Measurements from ENCODE around the gene PGBD2. TPM values are rescaled to one million over a fixed set of nuclear protein-coding genes. Genes with fewer than 3 reads are reported as not detected.
A peak's percentile ranks its signal among the peaks of the same experiment; 100 is the strongest.
"Not testable (repeated sequence)": the region's sequence is repeated elsewhere in the genome, so short reads cannot be mapped to it uniquely, and the experiment has no call there.

The PGBD2 gene
- 8.0 and 8.6 TPM in 2 replicates for total RNA-seq (2014; rRNA removed; shearing (Covaris generic))

GRCh38 chr1:248906009-248906752 is at the start of gene PGBD2:
PGBD2 (plus strand) TSS chr1:248906235; CDS start chr1:248913863, 7,628 bp downstream.
- DNase-seq (ENCODE audit: low spot score), result peak; percentile 86

DNA sequence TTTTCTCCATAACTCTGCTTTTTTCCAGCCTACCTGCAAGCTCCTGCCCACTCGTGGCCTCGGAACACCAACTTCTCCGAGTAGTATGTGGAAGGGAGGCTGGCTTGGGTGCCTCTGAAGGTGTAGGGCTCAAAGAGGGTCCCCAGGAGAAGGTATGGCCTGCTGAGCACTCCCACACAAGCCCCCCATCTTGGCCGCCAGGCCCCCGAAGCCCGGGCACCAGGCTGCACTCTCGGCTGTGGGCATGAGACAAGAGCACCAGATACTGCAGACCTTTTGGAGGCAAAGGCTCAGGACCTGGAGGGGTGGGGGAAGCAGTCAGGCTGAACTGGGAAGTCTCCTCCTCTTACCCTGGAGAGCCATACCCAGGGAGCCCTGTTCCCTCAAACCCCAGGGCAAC is 48.8 kb upstream of the PGBD2 start:
- no peak for DNase-seq (ENCODE audit: low spot score)

GRCh38 chr1:248857749-248858095 is 48.3 kb upstream of the PGBD2 start:
- no peak for DNase-seq (ENCODE audit: low spot score)

DNA sequence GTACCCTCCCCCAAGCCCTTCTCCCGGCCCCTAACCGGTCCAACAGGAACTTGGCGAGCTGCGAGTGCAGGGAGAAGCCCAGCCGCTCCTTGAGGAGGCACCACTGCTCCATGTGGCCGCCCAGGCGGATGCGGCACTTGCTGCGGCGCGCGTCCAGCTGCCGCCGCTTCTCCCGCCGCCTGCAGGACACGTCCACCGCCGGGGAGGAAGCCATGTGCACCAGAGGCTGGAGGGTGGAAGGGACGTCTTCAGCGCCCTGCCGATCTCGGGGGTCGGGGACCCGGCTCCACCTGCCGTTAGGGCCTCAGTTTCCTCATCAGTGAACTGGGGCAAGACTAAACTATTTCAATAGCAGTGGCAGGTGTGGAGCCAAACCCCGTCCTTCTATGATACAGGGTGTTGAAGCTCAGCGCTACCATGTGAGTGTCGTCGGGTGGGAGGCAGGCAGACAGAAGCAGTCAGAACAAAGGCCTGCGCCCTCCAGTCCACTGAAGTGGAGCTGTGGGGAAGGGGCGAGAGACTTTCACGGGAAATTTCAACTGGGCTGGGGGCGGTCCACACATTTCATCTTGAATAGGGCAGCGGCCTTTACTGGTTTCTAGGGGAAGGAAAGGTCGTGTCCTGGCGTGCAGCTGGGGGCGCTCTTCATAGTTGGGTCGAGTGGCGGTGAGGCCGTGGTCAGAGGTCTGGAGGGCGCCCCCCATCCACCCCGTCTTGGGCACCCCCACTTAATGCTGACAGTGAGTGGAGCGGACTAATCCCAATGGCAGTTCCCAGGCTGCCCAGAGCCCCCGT is 47.7 kb upstream of the PGBD2 start:
- peak; percentile 27 for DNase-seq (ENCODE audit: low spot score)

- peak; percentile 95 for DNase-seq (ENCODE audit: low spot score)
Measured at GRCh38 chr1:248858891-248859889, 46.8 kb upstream of the PGBD2 start, which contains the start of gene ZNF692. ZNF692 (minus strand) TSS chr1:248859085; CDS start chr1:248858309, 776 bp downstream.

- no peak for DNase-seq (ENCODE audit: low spot score)
Measured at GRCh38 chr1:248860007-248860406, 46.0 kb upstream of the PGBD2 start.

- DNase-seq (ENCODE audit: low spot score), result no peak
Measured at GRCh38 chr1:248861616-248862015, 44.4 kb upstream of the PGBD2 start.

DNA sequence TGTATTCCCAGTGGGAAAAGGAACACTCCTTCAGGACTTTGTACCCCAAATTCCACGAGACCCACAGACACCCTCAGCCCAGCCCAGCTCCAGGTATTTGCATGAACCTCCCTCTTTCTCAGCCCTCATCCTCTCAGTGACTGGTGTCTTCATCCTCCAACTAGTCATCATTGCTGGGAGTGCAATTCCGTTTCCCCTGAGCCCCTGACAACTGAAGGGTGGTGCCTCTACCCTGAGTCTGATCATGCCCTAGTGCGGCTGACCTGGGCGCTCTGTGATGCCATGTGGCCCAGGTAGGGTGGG is 43.4 kb upstream of the PGBD2 start:
- DNase-seq (ENCODE audit: low spot score), result no peak

GRCh38 chr1:248862998-248863881 is 42.8 kb upstream of the PGBD2 start:
- DNase-seq (ENCODE audit: low spot score), result peak; percentile 58

- no peak for DNase-seq (ENCODE audit: low spot score)
Measured at GRCh38 chr1:248871837-248872401, 34.1 kb upstream of the PGBD2 start.

GRCh38 chr1:248872752-248873408 is 33.2 kb upstream of the PGBD2 start:
- peak; percentile 74 for DNase-seq (ENCODE audit: low spot score)

DNA sequence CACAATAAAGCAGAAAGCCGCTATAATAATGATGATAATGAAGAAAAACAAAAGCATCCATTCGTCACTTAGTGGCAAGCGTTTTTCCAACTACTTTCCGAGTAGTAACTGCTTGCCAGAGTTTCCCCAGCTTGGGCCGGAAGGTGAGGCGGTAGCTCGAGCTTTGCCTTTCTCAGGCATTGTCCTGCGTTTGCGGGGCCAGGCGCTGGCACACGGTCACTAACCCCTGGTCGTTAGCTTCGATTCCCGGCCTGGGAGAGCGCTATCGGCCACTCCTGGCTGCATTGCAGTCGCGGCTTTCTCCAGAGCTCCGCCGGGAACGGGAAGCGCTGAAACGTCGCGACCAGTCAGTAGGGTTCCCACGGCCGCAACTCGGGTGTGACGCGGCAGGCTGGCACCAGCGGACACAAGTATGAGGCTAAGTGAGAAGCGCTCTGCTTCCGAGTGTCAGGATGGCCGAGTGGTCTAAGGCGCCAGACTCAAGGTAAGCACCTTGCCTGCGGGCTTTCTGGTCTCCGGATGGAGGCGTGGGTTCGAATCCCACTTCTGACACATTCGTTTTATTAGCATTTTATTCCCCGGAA is 32.5 kb upstream of the PGBD2 start:
- peak; percentile 99 for DNase-seq (ENCODE audit: low spot score)

DNA sequence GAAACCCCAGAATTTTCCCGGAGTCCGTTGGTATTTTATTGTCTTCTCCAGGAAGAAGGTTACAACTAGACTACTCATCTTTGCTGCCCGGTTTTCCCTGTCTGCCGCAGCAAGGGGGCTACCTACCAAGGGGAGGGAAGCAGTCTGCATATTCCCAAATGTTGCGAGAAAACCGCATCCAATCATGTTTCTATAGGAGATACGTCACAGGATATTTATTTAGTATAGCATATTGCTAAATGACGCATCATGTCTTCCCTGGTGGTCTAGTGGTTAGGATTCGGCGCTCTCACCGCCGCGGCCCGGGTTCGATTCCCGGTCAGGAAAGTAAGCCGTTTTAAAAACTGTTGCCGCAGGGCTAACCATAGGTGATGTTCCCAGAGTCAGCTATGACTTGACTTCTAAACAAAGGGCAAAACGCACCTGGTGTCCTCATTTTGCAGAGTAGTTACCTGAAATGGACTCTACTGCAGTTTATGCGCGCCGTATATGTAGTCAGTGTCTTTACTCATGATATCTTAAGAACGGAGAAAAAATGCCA is 32.0 kb upstream of the PGBD2 start:
- DNase-seq (ENCODE audit: low spot score), result peak; percentile 95

- no peak for DNase-seq (ENCODE audit: low spot score)
Measured at GRCh38 chr1:248881261-248881660, 24.8 kb upstream of the PGBD2 start.

GRCh38 chr1:248882427-248882826 is 23.6 kb upstream of the PGBD2 start:
- not testable (repeated sequence) for DNase-seq (ENCODE audit: low spot score)

- DNase-seq (ENCODE audit: low spot score), result peak; percentile 41
Measured at GRCh38 chr1:248884632-248885295, 21.3 kb upstream of the PGBD2 start.

DNA sequence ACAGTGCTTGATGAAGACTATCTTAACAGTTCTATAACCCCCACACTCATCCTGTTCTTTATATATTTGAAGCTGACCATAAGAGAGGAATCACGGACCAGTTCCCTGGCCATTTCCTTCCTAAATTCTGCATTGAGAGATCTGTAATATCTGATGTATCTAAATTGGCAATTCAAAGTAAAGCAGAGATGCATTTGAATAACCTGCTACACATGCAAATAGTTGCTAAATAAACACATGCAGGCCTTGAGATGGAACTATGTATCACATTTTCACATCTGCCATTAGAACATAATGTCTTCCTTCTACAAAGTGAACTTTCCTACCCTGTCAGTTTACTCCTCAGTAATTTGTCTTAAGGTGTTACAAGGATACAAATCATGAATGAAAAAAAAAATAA is 20.4 kb upstream of the PGBD2 start:
- no peak for DNase-seq (ENCODE audit: low spot score)

DNA sequence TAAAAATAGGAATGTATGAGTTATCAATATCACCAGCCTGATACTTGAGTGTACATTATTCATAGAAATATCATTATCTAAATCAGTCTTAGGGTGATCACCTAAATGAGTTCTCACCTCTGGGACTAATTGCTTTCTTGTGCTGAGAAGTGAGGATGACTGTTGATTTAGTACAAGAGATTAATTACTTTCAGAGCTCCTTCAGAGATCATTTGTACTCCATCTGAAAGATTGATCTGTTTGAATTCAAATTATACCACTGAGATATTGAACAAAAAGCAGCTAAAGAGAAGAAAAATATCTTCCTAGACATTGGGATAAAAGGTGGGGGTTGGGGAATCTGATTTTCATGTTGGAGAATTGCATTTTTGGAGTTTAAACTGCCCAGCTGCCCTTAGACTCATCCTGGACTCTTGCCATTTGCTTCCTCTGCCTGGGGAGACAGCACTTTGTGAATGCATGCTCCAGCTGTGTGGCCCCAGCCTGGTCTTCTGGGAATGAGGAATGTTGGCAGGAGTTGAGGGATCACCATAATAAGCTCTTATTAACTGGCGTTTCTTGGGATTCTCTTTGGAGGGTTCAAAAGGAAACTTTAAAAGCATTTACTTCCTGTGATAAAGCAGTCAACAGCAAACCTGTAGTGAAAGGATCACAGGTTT is 19.7 kb upstream of the PGBD2 start:
- peak; percentile 46 for DNase-seq (ENCODE audit: low spot score)
